Measurements from ENCODE around the gene SELENOM.
"Not testable (repeated sequence)": the region's sequence is repeated elsewhere in the genome, so short reads cannot be mapped to it uniquely, and the experiment has no call there.

The SELENOM gene

DNA sequence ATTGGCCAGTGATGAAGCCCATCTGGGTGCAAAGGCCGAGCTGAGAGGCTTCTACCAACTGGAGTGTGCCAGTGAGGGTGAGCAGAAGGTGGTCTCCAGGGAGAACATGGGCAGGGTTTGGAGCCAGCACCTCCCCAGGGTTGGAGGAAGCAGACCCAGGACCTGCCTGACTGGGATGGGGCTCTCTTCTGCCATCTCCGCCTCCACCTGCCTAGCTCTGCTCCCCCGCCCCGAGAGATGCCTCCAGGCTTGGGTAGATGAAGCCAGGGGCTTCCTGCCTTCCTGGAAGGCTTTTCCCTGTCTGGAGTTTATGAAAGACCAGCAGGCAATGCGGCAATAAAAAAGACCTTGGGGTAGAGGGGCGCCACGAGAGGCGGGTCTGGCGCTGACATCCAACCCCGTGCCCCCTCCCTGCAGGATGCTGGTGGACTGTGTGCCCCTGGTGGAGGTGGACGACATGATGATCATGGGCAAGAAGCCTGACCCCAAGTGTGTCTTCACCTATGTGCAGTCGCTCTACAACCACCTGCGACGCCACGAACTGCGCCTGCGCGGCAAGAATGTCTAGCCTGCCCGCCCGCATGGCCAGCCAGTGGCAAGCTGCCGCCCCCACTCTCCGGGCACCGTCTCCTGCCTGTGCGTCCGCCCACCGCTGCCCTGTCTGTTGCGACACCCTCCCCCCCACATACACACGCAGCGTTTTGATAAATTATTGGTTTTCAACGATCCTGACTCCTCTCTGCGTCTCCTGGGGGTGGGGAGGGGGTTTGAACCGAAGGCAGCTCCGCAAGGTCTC is 3.3 kb downstream of the SELENOM start:
- Histone ChIP-seq H3K9me3 (ENCODE audit: insufficient read depth, low read depth, low read length) (no peaks in the 10 kb centered on the region), H3K27ac (ENCODE audit: low read length) (no peak overlapping the region), H3K9ac (ENCODE audit: low read depth, low read length) (no peak overlapping the region), H3K4me3 (ENCODE audit: low read length) (no peak overlapping the region), H3K36me3 (ENCODE audit: insufficient read depth, low read depth, low read length) (no peaks in the 10 kb centered on the region), H3K27me3 (ENCODE audit: insufficient read depth, low read length) (peaks cover 36% of the 10 kb centered on the region), H3K4me1 (ENCODE audit: insufficient read depth, low read length) (no peaks in the 10 kb centered on the region)

DNA sequence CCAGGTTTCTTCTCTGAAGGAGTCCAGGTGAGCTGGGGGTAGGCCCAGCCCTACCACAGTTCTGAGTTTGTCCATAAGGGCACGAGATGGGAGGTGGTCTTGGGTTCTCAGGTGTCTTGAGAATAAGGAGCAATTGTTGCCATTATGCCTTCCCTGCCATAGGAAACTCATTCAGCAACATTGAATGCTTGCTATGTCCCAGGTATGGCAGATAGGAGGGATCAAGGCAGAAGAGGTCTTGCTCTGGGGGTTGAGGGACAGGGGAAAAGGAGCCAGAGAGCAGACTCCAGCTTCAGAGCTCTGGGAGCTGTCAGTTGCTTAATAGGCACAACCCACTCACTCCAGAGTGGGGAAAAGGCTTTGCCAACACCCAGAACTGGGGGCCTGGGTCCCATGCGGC is 4.3 kb downstream of the SELENOM start:
- H3K9ac ChIP-seq (ENCODE audit: low read depth, low read length), result no peak overlapping the region
- no peaks in the 10 kb centered on the region for H3K36me3 ChIP-seq (ENCODE audit: insufficient read depth, low read depth, low read length)
- no peaks in the 10 kb centered on the region for H3K9me3 ChIP-seq (ENCODE audit: insufficient read depth, low read depth, low read length)
- peaks cover 4% of the 10 kb centered on the region; the same call in 1 of the 2 replicates for H3K4me1 ChIP-seq (ENCODE audit: insufficient read depth, low read length)
- peaks cover 38% of the 10 kb centered on the region for H3K27me3 ChIP-seq (ENCODE audit: insufficient read depth, low read length)
- no peak overlapping the region for H3K4me3 ChIP-seq (ENCODE audit: low read length)
- H3K27ac ChIP-seq (ENCODE audit: low read length), result no peak overlapping the region

DNA sequence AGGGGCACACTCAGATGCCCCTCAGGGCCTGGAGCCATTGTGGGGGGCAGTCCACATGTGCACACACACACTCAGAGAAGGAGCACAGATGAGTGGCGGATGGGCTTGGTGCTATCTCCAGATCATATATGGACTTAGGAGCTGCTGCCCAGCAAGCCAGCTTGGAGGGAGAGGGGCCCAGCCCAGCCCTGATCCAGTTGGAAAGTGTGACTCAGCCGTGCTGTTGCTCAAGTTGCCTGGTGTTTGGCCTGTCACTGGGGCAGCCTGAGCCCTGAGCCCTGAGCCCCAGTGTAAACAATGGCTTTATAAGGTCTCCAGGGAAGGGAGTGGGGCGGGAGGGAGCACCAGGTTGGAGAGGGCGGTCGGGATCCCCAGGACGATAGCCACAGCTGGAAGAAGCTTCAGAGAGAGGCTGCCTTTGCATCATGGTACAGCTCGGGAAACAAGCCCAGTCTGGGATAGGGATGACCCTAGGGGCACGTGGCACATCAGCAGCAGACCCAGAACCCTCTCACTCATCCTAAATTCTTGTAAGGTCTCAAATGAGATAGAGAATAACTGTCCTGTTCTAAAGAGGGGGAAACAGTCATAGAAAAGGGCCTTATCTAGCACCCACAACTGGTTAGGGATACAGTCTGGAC is 4.8 kb downstream of the SELENOM start:
- H3K4me3 ChIP-seq (ENCODE audit: low read length), result no peak overlapping the region
- H3K9ac ChIP-seq (ENCODE audit: low read depth, low read length), result no peak overlapping the region
- H3K27ac ChIP-seq (ENCODE audit: low read length), result no peak overlapping the region
- H3K36me3 ChIP-seq (ENCODE audit: insufficient read depth, low read depth, low read length), result no peaks in the 10 kb centered on the region
- peaks cover 8% of the 10 kb centered on the region; the same call in 1 of the 2 replicates for H3K4me1 ChIP-seq (ENCODE audit: insufficient read depth, low read length)
- H3K9me3 ChIP-seq (ENCODE audit: insufficient read depth, low read depth, low read length), result no peaks in the 10 kb centered on the region
- peaks cover 38% of the 10 kb centered on the region for H3K27me3 ChIP-seq (ENCODE audit: insufficient read depth, low read length)

DNA sequence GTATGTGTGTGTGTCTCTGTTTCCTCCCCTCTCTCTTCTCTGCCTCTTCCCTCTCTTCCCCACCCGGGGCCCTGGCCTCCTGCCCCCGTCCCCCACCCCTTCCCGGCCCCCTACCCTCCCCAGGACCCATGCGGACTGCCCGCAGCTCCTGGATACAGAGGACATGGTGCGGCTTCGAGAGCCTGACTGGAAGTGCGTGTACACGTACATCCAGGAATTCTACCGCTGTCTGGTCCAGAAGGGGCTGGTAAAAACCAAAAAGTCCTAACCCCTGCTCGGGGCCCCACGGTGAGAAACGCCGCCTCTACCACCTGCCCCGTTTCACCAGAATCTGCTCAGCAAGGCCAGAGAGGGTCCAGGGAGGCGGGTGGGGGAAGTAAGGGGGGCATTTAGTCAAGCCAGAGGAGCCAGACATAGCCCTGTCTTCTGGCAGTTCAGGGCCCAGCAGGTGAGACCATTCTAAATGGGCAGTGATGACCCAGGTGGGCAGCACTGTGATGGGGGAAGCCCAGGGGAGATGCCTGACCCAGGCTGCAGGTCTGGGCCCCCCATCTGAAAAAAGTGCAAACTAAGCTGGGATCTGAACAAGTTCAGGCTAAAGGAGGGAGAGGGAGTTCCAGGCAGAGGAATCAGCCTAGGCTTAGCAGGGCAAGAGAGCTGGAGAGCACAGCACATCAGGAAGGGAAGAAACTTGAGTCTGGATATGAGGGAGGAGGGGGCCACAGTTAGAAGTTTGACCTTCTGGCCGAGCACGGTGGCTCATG is 6.4 kb downstream of the SELENOM start:
- Histone ChIP-seq H3K4me3 (ENCODE audit: low read length) (no peak overlapping the region), H3K36me3 (ENCODE audit: insufficient read depth, low read depth, low read length) (no peaks in the 10 kb centered on the region), H3K27ac (ENCODE audit: low read length) (no peak overlapping the region)

DNA sequence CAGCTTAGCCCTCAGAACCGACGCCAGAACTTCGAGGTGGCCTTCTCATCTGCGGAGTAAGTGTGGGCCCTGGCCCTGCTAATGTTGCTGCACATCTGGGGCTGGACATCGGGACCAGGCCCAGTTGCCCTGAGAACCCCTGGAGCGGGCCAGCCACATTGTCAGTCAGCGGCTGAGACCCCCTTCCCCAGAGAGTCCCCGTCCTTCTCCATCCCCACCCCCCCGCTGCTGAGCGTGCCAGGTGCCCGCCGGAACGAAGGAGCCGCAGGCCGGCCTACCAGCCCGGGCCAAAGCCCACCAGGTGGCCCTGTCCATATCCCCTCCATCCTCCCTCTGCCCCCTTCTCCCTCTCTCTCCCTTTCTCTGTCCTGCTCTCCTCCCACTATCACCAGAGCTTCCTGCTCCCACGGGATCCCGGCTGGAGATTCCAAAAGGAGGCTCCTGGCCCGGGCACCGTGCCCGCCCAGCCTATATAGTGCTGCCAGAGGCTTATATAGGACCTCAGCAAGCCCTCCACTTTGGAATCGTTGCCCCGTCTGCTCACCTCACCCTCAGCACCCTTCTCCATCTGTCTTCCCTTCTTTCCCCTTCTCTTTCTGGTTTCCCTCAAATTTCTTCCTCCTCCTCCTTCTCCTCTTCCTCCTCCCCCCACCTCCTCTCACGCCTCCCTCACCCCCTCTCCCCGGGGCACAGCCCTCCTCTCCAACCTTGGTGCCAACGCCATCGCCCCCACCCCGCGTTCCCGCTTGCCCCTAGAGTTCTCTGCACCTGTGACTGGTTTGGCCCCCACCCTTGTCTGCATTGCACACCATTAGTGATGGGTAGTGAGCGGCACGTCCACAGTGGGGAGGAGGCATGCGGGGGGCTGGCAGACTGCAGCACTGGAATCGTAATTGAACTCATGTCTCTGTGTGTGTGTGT is 7.3 kb downstream of the SELENOM start:
- Histone ChIP-seq H3K9ac (ENCODE audit: low read depth, low read length) (no peak overlapping the region), H3K4me1 (ENCODE audit: insufficient read depth, low read length) (peaks cover 8% of the 10 kb centered on the region; the same call in 1 of the 2 replicates), H3K9me3 (ENCODE audit: insufficient read depth, low read depth, low read length) (no peaks in the 10 kb centered on the region), H3K4me3 (ENCODE audit: low read length) (no peak overlapping the region), H3K36me3 (ENCODE audit: insufficient read depth, low read depth, low read length) (no peaks in the 10 kb centered on the region), H3K27ac (ENCODE audit: low read length) (no peak overlapping the region), H3K27me3 (ENCODE audit: insufficient read depth, low read length) (peaks cover 15% of the 10 kb centered on the region)

More for the DNA sequence above, 6.4 kb downstream of the SELENOM start:
- H3K9me3 ChIP-seq (ENCODE audit: insufficient read depth, low read depth, low read length), result no peaks in the 10 kb centered on the region
- H3K27me3 ChIP-seq (ENCODE audit: insufficient read depth, low read length), result peaks cover 23% of the 10 kb centered on the region
- peaks cover 8% of the 10 kb centered on the region; the same call in 1 of the 2 replicates for H3K4me1 ChIP-seq (ENCODE audit: insufficient read depth, low read length)
- no peak overlapping the region for H3K9ac ChIP-seq (ENCODE audit: low read depth, low read length)

DNA sequence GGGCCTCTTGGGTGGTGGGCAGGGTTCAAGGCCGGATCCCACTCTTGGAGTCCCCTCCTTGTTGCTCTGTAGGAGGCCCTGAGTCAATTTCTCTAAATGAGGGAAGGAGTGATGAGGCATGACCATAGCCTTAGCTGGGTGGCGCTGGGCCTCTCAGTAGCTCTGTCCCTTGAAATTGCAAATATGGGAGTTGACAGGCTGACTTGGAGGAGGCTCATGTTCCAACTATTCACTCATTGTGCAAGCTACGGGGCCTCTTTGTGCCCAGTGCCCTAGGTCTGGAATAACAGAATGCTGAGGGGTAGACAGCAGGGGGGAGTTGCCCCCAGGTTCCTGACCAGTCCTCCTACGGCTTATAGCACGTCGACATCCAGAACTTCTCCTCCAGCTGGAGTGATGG is 8.0 kb downstream of the SELENOM start:
- no peak overlapping the region for H3K9ac ChIP-seq (ENCODE audit: low read depth, low read length)
- no peaks in the 10 kb centered on the region for H3K36me3 ChIP-seq (ENCODE audit: insufficient read depth, low read depth, low read length)
- H3K4me1 ChIP-seq (ENCODE audit: insufficient read depth, low read length), result peaks cover 8% of the 10 kb centered on the region; the same call in 1 of the 2 replicates
- H3K4me3 ChIP-seq (ENCODE audit: low read length), result peak overlapping the region; percentile 32; the same call in 1 of the 2 replicates
- no peak overlapping the region for H3K27ac ChIP-seq (ENCODE audit: low read length)
- no peaks in the 10 kb centered on the region for H3K9me3 ChIP-seq (ENCODE audit: insufficient read depth, low read depth, low read length)
- H3K27me3 ChIP-seq (ENCODE audit: insufficient read depth, low read length), result peaks cover 12% of the 10 kb centered on the region; the same call in 1 of the 2 replicates

DNA sequence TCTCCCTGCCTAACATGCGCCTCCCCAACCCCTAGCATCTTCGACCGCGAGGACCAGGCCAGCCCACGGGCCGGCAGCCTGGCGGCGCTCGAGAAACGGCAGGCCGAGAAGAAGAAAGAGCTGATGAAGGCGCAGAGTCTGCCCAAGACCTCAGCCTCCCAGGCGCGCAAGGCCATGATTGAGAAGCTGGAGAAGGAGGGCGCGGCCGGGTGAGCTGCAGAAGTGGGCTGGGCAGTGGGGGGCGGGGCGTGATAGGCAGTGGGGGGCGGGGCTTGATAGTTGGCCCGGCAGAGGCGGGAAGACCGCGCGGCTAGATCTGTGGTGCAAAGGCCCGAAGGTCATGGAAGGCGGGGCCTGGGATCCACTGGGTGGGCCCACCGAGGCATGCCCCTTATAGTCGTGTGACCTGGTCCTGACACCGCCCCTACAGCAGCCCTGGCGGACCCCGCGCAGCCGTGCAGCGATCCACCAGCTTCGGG is 8.7 kb downstream of the SELENOM start:
- H3K4me1 ChIP-seq (ENCODE audit: insufficient read depth, low read length), result peaks cover 8% of the 10 kb centered on the region; the same call in 1 of the 2 replicates
- H3K27me3 ChIP-seq (ENCODE audit: insufficient read depth, low read length), result peaks cover 7% of the 10 kb centered on the region; the same call in 1 of the 2 replicates
- no peak overlapping the region for H3K27ac ChIP-seq (ENCODE audit: low read length)
- no peaks in the 10 kb centered on the region for H3K9me3 ChIP-seq (ENCODE audit: insufficient read depth, low read depth, low read length)
- no peaks in the 10 kb centered on the region for H3K36me3 ChIP-seq (ENCODE audit: insufficient read depth, low read depth, low read length)
- H3K4me3 ChIP-seq (ENCODE audit: low read length), result peak overlapping the region; percentile 59
- no peak overlapping the region for H3K9ac ChIP-seq (ENCODE audit: low read depth, low read length)

DNA sequence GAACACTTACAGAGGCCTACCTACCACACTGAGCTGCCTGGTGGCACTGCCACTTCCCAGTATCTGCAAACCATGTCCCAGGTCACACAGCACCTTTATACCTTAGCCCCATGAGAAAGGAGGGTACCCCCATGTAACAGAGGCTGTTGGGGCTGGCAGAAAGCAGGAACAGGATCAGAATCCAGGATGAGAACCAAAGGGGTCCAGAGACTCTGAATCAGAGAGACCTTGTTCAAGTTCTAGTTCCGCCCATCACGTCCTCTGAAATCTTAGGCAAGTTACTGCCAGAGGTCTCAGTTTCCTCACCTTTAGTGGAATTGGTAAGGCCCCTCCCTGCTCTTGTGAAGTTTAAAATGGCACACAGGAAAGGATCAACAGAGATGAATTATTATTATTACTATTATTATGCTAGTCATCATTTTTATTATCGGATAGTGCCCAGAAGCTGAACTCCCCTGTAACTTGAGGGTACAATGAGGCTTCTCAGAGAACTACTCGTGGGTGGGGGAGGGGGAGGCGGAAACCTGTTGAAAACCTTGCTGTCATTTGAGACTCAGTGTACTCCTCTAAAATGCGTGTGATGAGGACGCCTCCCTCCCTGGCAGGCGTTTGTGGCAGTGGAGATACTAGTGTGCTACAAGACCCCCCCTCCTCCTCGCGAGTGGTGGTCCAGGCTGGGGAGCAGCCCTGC is 9.3 kb downstream of the SELENOM start:
- peaks cover 7% of the 10 kb centered on the region; the same call in 1 of the 2 replicates for H3K27me3 ChIP-seq (ENCODE audit: insufficient read depth, low read length)
- no peaks in the 10 kb centered on the region for H3K36me3 ChIP-seq (ENCODE audit: insufficient read depth, low read depth, low read length)
- H3K27ac ChIP-seq (ENCODE audit: low read length), result no peak overlapping the region
- H3K4me1 ChIP-seq (ENCODE audit: insufficient read depth, low read length), result peaks cover 8% of the 10 kb centered on the region; the same call in 1 of the 2 replicates
- peak overlapping the region; percentile 59 for H3K4me3 ChIP-seq (ENCODE audit: low read length)
- no peaks in the 10 kb centered on the region for H3K9me3 ChIP-seq (ENCODE audit: insufficient read depth, low read depth, low read length)
- no peak overlapping the region for H3K9ac ChIP-seq (ENCODE audit: low read depth, low read length)

DNA sequence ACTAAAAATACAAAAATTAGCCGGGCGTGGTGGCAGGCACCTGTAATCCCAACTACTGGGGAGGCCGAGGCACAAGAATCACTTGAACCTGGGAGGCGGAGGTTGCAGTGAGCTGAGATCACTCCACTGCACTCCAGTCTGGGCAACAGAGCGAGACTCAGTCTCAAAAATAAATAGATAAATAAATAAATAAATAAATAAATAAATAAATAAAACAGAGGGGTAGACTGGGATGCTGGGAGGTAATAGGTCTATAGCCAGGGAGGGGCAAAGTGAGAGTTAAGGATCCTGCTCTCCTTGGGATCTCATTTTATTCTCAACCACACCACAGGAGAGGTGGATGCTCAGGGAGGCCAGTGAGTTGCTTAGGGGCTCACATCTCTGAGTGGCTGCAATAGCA is 9.8 kb downstream of the SELENOM start:
- H3K4me3 ChIP-seq (ENCODE audit: low read length); H3K9me3 ChIP-seq (ENCODE audit: insufficient read depth, low read depth, low read length); H3K36me3 ChIP-seq (ENCODE audit: insufficient read depth, low read depth, low read length); H3K9ac ChIP-seq (ENCODE audit: low read depth, low read length); H3K27me3 ChIP-seq (ENCODE audit: insufficient read depth, low read length); H3K27ac ChIP-seq (ENCODE audit: low read length); H3K4me1 ChIP-seq (ENCODE audit: insufficient read depth, low read length): not testable (repeated sequence)

DNA sequence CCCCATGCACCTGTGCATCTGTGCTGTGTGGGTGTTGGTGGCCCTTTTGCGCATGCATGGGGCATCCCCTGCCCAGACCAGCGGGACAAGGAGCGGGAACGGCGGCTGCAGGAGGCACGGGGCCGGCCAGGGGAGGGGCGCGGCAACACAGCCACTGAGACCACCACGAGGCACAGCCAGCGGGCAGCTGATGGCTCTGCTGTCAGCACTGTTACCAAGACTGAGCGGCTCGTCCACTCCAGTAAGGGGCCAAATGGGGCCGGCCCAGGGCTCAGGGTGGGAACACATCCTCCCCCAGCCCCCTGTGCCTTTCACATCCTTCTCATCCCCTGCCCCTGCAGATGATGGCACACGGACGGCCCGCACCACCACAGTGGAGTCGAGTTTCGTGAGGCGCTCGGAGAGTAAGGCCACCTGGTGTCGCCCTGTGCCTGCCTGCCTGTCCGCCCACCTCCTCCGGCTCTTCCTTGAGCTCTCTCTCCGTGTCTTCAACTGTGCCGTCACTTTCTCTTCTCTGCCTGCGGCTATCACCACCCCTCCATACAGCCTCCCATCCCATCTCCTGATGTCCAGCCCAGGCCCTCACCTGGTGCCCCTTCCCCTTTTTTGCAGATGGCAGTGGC is 10.6 kb downstream of the SELENOM start:
- H3K27me3 ChIP-seq (ENCODE audit: insufficient read depth, low read length), result peaks cover 7% of the 10 kb centered on the region; the same call in 1 of the 2 replicates
- H3K27ac ChIP-seq (ENCODE audit: low read length), result no peak overlapping the region
- H3K9me3 ChIP-seq (ENCODE audit: insufficient read depth, low read depth, low read length), result no peaks in the 10 kb centered on the region
- no peak overlapping the region for H3K4me3 ChIP-seq (ENCODE audit: low read length)
- H3K4me1 ChIP-seq (ENCODE audit: insufficient read depth, low read length), result peaks cover 8% of the 10 kb centered on the region; the same call in 1 of the 2 replicates
- H3K9ac ChIP-seq (ENCODE audit: low read depth, low read length), result no peak overlapping the region
- H3K36me3 ChIP-seq (ENCODE audit: insufficient read depth, low read depth, low read length), result no peaks in the 10 kb centered on the region
